ENCODE data around the gene SEMA5A. TPM values are rescaled to one million over a fixed set of nuclear protein-coding genes. Genes with fewer than 3 reads are reported as not detected.

Gene SEMA5A
- total and polyA plus RNA-seq, 5 experiments from 2014 or later = not detected

DNA sequence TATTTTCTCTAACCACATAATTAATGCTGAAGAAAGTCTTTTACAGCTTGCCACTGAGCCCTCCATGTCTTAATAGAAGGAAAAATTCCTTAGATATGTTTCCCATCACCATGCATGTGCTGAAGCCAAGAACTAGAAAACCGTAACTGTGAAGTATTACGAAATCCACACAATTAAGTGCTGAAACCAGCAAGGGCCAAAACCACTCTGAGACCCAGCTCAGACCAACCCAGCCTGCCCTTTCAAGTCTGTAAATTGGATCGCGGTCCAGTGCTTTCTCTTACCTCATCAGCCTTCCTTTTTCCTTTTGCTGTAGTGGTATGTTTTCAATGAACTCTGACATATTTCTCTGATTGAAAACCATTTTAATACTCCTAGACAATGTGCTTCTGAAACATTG, 26.3 kb downstream of the SEMA5A start:
- no peak for DNase-seq
- Mint-ChIP-seq H3K4me3 (no peak overlapping the region), H3K36me3 (no peaks in the 10 kb centered on the region), H3K4me1 (no peaks in the 10 kb centered on the region), H3K9me3 (peaks cover 0 to 13% (median 1%) of the 10 kb centered on the region in 9 donors), H3K27ac (no peak overlapping the region), H3K27me3 (peaks cover 0 to 4% (median 2%) of the 10 kb centered on the region in 5 donors)
- POLR2A ChIA-PET = no interaction called here
- ATAC-seq = no peak

DNA sequence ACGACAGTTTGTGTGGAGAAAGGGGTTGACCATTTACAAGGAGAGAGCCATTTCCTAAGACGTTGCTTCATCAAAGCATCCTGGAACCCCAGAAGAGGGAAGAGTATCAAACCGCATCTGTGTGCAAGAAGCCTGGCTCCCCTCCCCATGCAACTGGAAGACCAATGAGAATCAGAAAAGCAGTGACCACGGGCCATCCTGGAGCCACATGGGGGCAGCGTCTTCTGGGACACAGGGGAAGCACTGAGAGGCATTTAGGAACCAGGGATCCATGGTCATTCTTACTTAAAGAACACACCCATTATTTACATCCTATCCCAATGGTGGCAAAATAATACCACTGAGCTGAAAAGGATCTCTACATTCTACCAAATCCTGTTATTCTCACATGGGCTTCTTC, 29.3 kb downstream of the SEMA5A start:
- Mint-ChIP-seq H3K36me3 (no peaks in the 10 kb centered on the region), H3K4me1 (no peaks in the 10 kb centered on the region), H3K27me3 (peaks cover 0 to 5% (median 2%) of the 10 kb centered on the region in 5 donors), H3K9me3 (peaks cover 0 to 2% (median 0%) of the 10 kb centered on the region in 9 donors), H3K27ac (no peak overlapping the region), H3K4me3 (no peak overlapping the region)
- ATAC-seq (no peak), DNase-seq (no peak)
- POLR2A ChIA-PET = no interaction called here

DNA sequence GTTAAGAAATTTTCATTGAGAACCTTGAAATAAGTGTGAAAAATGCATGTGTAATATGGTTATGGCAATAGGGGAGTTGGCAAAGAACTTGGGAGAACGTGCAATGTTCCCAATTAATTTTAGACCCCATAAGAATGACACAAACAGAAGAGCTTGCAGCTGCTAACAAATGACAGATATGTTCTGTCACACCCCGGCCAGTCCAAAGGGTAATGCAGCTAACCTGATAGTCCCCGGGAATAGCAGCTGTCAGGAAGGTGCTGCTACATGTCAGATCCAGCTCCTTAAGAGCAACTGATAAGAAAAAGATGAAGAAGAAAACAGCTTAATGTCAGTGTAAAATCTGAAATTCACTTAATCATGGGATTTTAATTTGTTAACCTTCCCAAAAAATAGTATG, 30.4 kb downstream of the SEMA5A start:
- no peak overlapping the region for H3K4me3 Mint-ChIP-seq
- peaks cover 0 to 5% (median 2%) of the 10 kb centered on the region in 5 donors for H3K27me3 Mint-ChIP-seq
- no peaks in the 10 kb centered on the region for H3K4me1 Mint-ChIP-seq
- peaks cover 0 to 2% (median 0%) of the 10 kb centered on the region in 9 donors for H3K9me3 Mint-ChIP-seq
- POLR2A ChIA-PET = no interaction called here
- no peaks in the 10 kb centered on the region for H3K36me3 Mint-ChIP-seq
- H3K27ac Mint-ChIP-seq = no peak overlapping the region
- DNase-seq (no peak), ATAC-seq (no peak)

DNA sequence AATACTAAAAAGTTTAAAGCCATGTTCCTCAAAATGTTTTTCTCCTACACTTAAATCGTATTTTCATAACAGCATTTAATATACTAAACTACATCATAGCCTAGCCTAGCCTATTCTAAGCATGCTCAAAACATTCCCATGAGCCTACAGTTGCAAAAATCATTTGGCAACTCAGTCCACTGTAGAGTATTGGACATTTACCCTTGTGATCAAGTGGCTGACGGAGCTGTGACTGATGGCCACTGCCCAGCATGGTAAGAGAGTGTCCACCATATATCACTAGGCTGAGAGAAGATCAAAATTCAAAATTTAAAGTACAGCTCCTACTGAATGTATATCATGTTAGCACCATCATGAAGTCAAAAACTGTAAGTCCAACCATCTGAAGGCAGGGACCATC, 30.9 kb downstream of the SEMA5A start:
- no peaks in the 10 kb centered on the region for H3K36me3 Mint-ChIP-seq
- peaks cover 0 to 5% (median 2%) of the 10 kb centered on the region in 5 donors for H3K27me3 Mint-ChIP-seq
- no peak overlapping the region for H3K27ac Mint-ChIP-seq
- no peak overlapping the region for H3K4me3 Mint-ChIP-seq
- DNase-seq = no peak
- POLR2A ChIA-PET = no interaction called here
- H3K4me1 Mint-ChIP-seq = no peaks in the 10 kb centered on the region
- H3K9me3 Mint-ChIP-seq = peaks cover 0 to 2% (median 0%) of the 10 kb centered on the region in 9 donors
- ATAC-seq = no peak

DNA sequence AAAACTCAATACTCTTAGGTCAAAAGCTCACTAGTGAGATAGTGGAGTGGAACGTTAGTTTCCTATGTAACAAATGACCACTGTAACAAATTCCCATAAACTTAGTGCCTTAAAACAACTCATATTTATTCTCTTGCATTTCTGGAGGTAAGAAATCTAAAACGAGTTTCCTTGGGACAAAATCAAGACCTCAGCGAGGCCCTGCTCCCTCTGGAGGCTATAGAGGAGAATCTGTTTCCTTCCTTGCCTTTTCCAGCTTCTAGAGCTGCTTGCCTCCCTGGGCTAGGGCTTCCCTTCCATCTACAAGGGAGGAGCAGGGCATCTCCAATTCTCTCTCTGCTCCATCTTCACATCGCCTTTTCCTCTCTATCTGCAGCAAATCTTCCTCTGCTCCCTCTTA, 32.0 kb downstream of the SEMA5A start:
- POLR2A ChIA-PET = no interaction called here
- ATAC-seq (no peak), DNase-seq (no peak)
- H3K27ac Mint-ChIP-seq = no peak overlapping the region
- no peaks in the 10 kb centered on the region for H3K4me1 Mint-ChIP-seq
- H3K4me3 Mint-ChIP-seq = no peak overlapping the region
- no peaks in the 10 kb centered on the region for H3K36me3 Mint-ChIP-seq
- peaks cover 0 to 5% (median 0%) of the 10 kb centered on the region in 5 donors for H3K27me3 Mint-ChIP-seq
- peaks cover 0 to 2% (median 1%) of the 10 kb centered on the region in 9 donors for H3K9me3 Mint-ChIP-seq

DNA sequence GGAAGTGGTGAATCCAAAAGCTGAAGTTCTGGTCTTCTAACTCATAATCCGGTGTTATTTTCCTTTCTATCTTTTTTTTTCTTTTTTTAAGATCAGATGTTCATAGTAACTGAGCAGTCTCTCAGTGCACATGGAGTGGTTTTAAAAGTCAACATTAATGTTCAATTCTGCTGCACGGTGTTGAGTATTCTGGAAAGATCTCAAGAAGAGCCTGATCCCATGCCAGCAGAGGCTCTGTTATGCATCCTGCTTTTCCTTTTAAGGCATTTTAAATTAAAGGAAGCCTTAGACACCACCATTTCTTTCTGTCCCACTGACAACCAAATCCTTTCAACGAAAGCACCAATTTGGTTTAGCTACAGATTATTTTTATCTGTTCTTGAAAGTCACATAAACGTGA, 33.4 kb downstream of the SEMA5A start:
- Mint-ChIP-seq H3K27ac (no peak overlapping the region), H3K9me3 (peaks cover 0 to 12% (median 2%) of the 10 kb centered on the region in 9 donors), H3K27me3 (peaks cover 0 to 5% (median 0%) of the 10 kb centered on the region in 5 donors), H3K4me1 (no peaks in the 10 kb centered on the region), H3K4me3 (no peak overlapping the region), H3K36me3 (no peaks in the 10 kb centered on the region)
- POLR2A ChIA-PET = no interaction called here
- ATAC-seq (no peak), DNase-seq (no peak)

DNA sequence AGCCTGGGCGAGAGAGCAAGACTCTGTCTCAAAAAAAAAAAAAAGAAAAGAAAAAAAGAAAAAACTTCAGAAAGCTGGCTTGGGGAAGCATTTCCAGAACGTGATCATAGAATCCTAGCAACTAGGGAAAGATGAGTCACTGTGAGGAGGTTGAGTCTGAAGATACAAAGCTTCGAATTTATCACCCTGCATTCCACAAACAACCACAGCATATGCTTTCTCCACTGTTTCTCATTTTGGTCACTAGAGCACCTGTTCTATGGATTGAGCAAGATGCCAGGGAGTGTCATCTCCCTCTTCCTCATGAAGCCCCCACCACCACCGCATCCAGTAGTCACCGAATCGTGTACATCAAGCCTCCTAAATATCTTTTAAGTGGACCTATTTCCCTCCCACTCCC, 37.9 kb downstream of the SEMA5A start:
- Mint-ChIP-seq H3K27ac (no peak overlapping the region), H3K27me3 (peaks cover 0 to 1% (median 0%) of the 10 kb centered on the region in 5 donors), H3K4me3 (no peak overlapping the region), H3K9me3 (peaks cover 0 to 13% (median 2%) of the 10 kb centered on the region in 9 donors), H3K4me1 (no peaks in the 10 kb centered on the region), H3K36me3 (no peaks in the 10 kb centered on the region)
- POLR2A ChIA-PET = no interaction called here
- no peak for DNase-seq
- ATAC-seq = no peak

DNA sequence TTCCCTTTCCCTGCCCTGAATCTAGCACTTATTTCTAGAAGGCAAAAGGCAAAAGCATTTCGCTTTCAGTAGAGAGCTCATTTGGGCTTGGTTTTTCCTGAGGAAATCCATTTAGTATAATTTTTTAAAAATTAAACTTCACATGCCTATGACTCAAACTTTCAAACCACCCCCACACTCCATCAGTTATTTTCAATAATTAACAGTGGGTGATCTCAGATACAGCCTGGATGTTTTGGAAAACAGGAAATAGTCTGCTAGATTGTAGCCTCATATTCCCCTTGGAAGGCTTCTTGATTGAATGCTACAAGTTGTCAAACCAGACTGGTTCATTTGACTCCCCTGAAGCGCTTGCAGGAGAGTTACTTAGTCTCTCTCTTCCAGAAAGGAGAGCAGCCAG, 40.6 kb downstream of the SEMA5A start:
- H3K36me3 Mint-ChIP-seq = no peaks in the 10 kb centered on the region
- POLR2A ChIA-PET = no interaction called here
- ATAC-seq = no peak
- H3K27ac Mint-ChIP-seq = no peak overlapping the region
- peaks cover 0 to 4% (median 0%) of the 10 kb centered on the region in 5 donors for H3K27me3 Mint-ChIP-seq
- no peaks in the 10 kb centered on the region for H3K4me1 Mint-ChIP-seq
- H3K9me3 Mint-ChIP-seq = peaks cover 0 to 19% (median 2%) of the 10 kb centered on the region in 9 donors
- no peak overlapping the region for H3K4me3 Mint-ChIP-seq
- DNase-seq = no peak

DNA sequence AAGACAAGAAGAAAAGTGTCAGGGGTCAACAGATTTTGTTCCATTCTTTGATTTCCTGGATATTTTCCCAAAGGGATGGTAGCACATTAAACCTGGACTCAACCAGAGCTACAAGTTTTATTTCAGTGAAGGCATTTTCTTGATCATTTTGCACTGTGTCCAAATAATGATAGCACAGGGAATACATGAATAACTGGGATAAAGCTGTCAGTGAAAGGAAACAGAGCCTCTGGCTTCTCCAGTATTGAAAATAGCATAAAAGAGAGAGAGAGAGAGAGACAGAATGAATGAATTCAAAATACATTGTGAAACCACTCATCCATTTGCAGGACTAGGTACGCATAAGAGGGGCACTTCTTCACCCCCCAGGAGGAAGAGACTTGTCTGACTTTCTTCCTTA, 43.0 kb downstream of the SEMA5A start:
- Mint-ChIP-seq H3K9me3 (peaks cover 0 to 8% (median 0%) of the 10 kb centered on the region in 9 donors), H3K36me3 (no peaks in the 10 kb centered on the region), H3K27ac (no peak overlapping the region), H3K4me1 (no peaks in the 10 kb centered on the region), H3K4me3 (no peak overlapping the region), H3K27me3 (peaks cover 0 to 4% (median 0%) of the 10 kb centered on the region in 5 donors)
- ATAC-seq (no peak), DNase-seq (no peak)
- POLR2A ChIA-PET = no interaction called here

DNA sequence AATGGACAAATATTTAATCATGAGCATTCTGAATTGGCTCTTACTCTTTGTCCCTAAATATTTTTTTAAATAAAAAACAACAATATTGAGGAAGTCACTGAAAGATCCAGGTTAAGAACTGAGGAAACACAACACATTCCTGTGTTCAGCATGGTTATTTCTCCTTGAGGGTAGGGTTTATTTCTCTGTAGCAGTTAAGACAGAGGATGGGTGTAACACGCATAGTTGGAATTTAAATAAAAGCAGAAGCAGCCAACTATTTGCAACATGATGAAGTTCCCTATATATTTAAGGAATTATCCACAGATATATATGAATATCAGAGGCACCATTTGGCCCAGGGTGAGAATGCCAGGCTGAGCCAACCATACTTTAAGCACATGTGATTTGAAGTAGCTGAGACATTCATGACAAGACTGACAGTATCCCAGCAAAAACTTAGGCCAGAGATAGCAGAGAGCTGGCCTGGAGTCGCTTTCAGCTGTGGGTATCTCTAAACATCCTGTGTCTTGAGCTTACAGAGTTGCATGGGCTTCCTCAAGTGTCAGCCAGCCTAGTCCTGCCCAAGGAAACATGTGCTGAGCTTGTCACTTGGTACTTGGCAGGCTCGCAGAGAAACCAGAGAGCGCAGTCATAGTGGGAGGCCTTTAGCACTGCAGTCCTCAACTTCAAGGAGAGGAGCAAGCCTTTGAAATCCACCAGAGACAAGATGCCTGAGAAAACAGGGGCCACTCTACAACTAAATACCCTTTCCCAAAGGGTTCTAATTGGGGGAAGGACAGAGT, 43.6 kb downstream of the SEMA5A start:
- H3K36me3 Mint-ChIP-seq = no peaks in the 10 kb centered on the region

DNA sequence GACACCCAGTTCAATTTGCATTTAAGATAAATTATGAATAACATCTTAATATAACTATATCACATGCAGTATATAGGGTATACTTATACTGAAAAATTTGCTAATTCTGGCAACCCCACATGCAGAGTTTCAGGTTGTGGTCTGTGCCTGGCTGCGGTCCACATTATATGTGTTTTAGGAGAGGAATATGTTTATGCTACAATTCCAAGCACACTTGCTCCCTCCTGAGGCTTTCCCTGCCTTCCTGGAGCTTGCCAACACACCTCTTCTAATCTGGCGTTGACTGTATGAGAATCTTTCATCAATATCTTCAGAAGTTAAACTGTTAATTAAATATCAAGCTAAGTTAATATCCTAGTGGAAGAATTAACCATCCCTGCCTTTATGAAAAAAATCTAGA, 45.2 kb downstream of the SEMA5A start:
- H3K36me3 Mint-ChIP-seq = no peaks in the 10 kb centered on the region
- H3K9me3 Mint-ChIP-seq = peaks cover 0 to 7% (median 0%) of the 10 kb centered on the region in 9 donors
- no peak overlapping the region for H3K4me3 Mint-ChIP-seq
- POLR2A ChIA-PET = no interaction called here
- H3K4me1 Mint-ChIP-seq = no peaks in the 10 kb centered on the region
- H3K27me3 Mint-ChIP-seq = peaks cover 0 to 4% (median 0%) of the 10 kb centered on the region in 5 donors
- no peak overlapping the region for H3K27ac Mint-ChIP-seq
- DNase-seq = no peak
- ATAC-seq = no peak

More for the DNA sequence above, 43.6 kb downstream of the SEMA5A start:
- Mint-ChIP-seq H3K27me3 (peaks cover 0 to 4% (median 0%) of the 10 kb centered on the region in 5 donors), H3K4me3 (no peak overlapping the region), H3K9me3 (peaks cover 0 to 7% (median 0%) of the 10 kb centered on the region in 9 donors), H3K4me1 (no peaks in the 10 kb centered on the region), H3K27ac (no peak overlapping the region)
- ATAC-seq (no peak), DNase-seq (no peak)
- POLR2A ChIA-PET = no interaction called here

DNA sequence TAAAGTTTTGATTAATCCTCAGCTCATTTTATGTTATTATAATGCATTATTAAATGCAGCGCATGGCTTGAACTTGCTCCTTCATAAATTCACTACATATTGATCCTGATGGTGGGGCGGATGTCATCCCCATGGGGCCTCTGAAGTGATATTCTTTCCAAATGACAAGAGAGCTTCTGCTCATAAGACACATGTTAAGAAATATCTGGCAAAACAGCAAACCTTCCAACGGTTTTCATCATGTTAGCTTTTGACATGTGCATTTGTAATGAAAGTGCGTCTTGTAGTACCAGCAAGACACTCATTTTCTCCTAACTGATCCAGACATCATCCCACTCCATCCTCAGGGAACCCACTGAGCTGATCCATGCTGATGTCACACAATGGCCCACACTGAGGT, 45.7 kb downstream of the SEMA5A start:
- H3K4me3 Mint-ChIP-seq = no peak overlapping the region
- DNase-seq = no peak
- no peaks in the 10 kb centered on the region for H3K36me3 Mint-ChIP-seq
- POLR2A ChIA-PET = no interaction called here
- peaks cover 0 to 7% (median 0%) of the 10 kb centered on the region in 9 donors for H3K9me3 Mint-ChIP-seq
- ATAC-seq = no peak
- H3K27me3 Mint-ChIP-seq = peaks cover 0 to 4% (median 0%) of the 10 kb centered on the region in 5 donors
- H3K4me1 Mint-ChIP-seq = no peaks in the 10 kb centered on the region
- no peak overlapping the region for H3K27ac Mint-ChIP-seq

DNA sequence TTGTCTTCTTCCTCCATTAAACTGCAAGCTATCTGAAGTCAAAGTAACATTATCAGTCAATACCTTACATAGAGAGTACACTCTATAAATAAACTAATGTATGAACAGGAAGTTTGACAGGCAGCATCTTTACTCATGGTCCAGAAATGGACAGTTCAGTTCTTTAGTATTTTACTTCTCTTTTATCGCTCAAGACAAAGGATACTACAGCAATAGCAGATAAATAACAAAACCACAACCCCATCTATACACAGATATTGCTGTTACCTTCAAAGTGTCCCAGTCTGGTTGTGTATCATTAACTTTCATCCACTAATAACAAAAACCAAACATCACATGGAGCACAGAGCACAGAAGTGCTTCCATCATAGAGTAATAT, 46.4 kb downstream of the SEMA5A start:
- no peak overlapping the region for H3K4me3 Mint-ChIP-seq
- DNase-seq (no peak), ATAC-seq (no peak)
- H3K4me1 Mint-ChIP-seq = no peaks in the 10 kb centered on the region
- H3K36me3 Mint-ChIP-seq = no peaks in the 10 kb centered on the region
- POLR2A ChIA-PET = no interaction called here
- H3K27me3 Mint-ChIP-seq = peaks cover 0 to 4% (median 0%) of the 10 kb centered on the region in 5 donors
- H3K27ac Mint-ChIP-seq = no peak overlapping the region
- peaks cover 0 to 7% (median 0%) of the 10 kb centered on the region in 9 donors for H3K9me3 Mint-ChIP-seq
